ENCODE measurements around the gene ABHD1. TPM values are rescaled to one million over a fixed set of nuclear protein-coding genes. Genes with fewer than 3 reads are reported as not detected.

The ABHD1 gene
- total and polyA plus RNA-seq, 2 experiments from 2014 or later, result 0.38 to 0.55 TPM

DNA sequence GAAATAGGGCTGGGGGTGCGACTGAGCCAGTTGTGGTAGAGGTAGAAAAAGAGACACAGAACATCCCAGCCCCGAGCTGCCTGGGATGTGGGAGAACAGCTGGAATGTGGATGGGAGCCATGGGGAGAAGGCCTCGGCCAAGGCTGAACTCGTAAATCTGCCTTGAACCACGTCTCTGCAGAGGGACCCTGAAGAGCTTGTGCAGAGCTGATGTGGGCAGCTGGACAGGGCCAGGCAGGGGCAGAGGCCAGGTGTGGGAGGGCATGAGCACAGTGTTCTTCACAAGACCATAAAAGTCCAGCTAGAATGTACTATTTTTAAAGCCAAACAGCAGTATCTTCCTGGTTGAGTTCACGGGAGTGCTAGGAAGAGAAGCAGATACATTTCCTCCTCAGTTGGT lies 30.9 kb downstream of the ABHD1 start:
- ATAC-seq (no peak), DNase-seq (ENCODE audit: low spot score) (no peak)
- Histone ChIP-seq H3K27me3 (ENCODE audit: insufficient read depth) (no peaks in the 10 kb centered on the region), H3K36me3 (ENCODE audit: insufficient read depth) (no peaks in the 10 kb centered on the region), H3K79me2 (replicated peaks; ENCODE audit: insufficient read depth) (no peaks in the 10 kb centered on the region), H3K4me3 (no peak overlapping the region), H3F3A (replicated peaks; ENCODE audit: low read depth) (no peaks in the 10 kb centered on the region), H3K4me1 (ENCODE audit: insufficient read depth) (no peaks in the 10 kb centered on the region), H3K27ac (ENCODE audit: low read depth) (no peak overlapping the region), H4K20me1 (replicated peaks; ENCODE audit: insufficient read depth) (no peaks in the 10 kb centered on the region), H3K4me2 (no peak overlapping the region), H2AFZ (0 out of 2 replicates have a peak overlapping the region, but pooled peaks have one; percentile 69), H3K9me2 (ENCODE audit: insufficient read depth) (no peaks in the 10 kb centered on the region)
- no peaks in the 10 kb centered on the region for H3K9me3 Mint-ChIP-seq
- no peaks in the 10 kb centered on the region for H3K36me3 Mint-ChIP-seq (ENCODE audit: low read depth)
- H3K27ac Mint-ChIP-seq, result no peak overlapping the region
- H3K4me1 Mint-ChIP-seq, result peaks cover 2% of the 10 kb centered on the region; the same call in 2 of the 3 replicates
- peaks cover 17% of the 10 kb centered on the region for H3K27me3 Mint-ChIP-seq (ENCODE audit: insufficient read depth, low read depth, poor library complexity)
- TF ChIP-seq ZNF331 (CRISPR knock-in tag; IDR thresholded peaks at IDR 0.05; ENCODE audit: low read depth) (no peak), REST (IDR thresholded peaks at IDR 0.05; ENCODE audit: unreplicated experiment) (no peak), STAT1 (IDR thresholded peaks at IDR 0.05; ENCODE audit: unreplicated experiment) (no peak)
- no peak overlapping the region for H3K4me3 Mint-ChIP-seq

- H3K36me3 Mint-ChIP-seq (ENCODE audit: low read depth), result no peaks in the 10 kb centered on the region
- H3K9me3 Mint-ChIP-seq, result no peaks in the 10 kb centered on the region
- TF ChIP-seq ZNF331 (CRISPR knock-in tag; IDR thresholded peaks at IDR 0.05; ENCODE audit: low read depth) (no peak), CREB1 (CRISPR knock-in tag; IDR thresholded peaks at IDR 0.05; ENCODE audit: low read depth) (no peak), ZNF114 (CRISPR knock-in tag; IDR thresholded peaks at IDR 0.05) (no peak), CTCF (conservative IDR thresholded peaks at IDR 0.05; ENCODE audit: low read depth in 2 of 2) (no peak), POLR2AphosphoS5 (IDR thresholded peaks at IDR 0.05; ENCODE audit: low read depth) (no peak), JUNB (IDR thresholded peaks at IDR 0.05; ENCODE audit: unreplicated experiment) (no peak), EZH2 (IDR thresholded peaks at IDR 0.05; ENCODE audit: low read depth, unreplicated experiment) (no peak), NANOG (IDR thresholded peaks at IDR 0.05; ENCODE audit: borderline replicate concordance) (no peak), ZNF462 (CRISPR knock-in tag; IDR thresholded peaks at IDR 0.05) (no peak), STAT1 (IDR thresholded peaks at IDR 0.05; ENCODE audit: unreplicated experiment) (no peak)
These were observed 31.5 kb downstream of the ABHD1 start for GRCh38 chr2:27155069-27155520.

More at GRCh38 chr2:27155069-27155520, 31.5 kb downstream of the ABHD1 start:
- Mint-ChIP-seq H3K27me3 (ENCODE audit: insufficient read depth, low read depth, poor library complexity) (peaks cover 17% of the 10 kb centered on the region), H3K4me3 (no peak overlapping the region), H3K27ac (no peak overlapping the region), H3K4me1 (peaks cover 2% of the 10 kb centered on the region; the same call in 2 of the 3 replicates)
- Histone ChIP-seq H3K36me3 (ENCODE audit: insufficient read depth) (no peaks in the 10 kb centered on the region), H2AFZ (0 out of 2 replicates have a peak overlapping the region, but pooled peaks have one; percentile 69), H3K4me3 (no peak overlapping the region), H3K4me1 (ENCODE audit: insufficient read depth) (no peaks in the 10 kb centered on the region), H3F3A (replicated peaks; ENCODE audit: low read depth) (no peaks in the 10 kb centered on the region), H3K27me3 (ENCODE audit: insufficient read depth) (no peaks in the 10 kb centered on the region), H3K4me2 (no peak overlapping the region), H4K20me1 (replicated peaks; ENCODE audit: insufficient read depth) (no peaks in the 10 kb centered on the region), H3K79me2 (replicated peaks; ENCODE audit: insufficient read depth) (no peaks in the 10 kb centered on the region), H3K9me2 (ENCODE audit: insufficient read depth) (no peaks in the 10 kb centered on the region), H3K27ac (ENCODE audit: low read depth) (no peak overlapping the region)
- ATAC-seq (peak; percentile 20; the same call in 2 of the 3 replicates), DNase-seq (ENCODE audit: low spot score) (no peak)

Measured in GM23338 (cell line).